HepG2 (cell line): ENCODE measurements around the gene ARHGAP4. TPM values are rescaled to one million over a fixed set of nuclear protein-coding genes. Genes with fewer than 3 reads are reported as not detected.

Experiments used
- ATAC-seq: fragments of 200-7000 bp; cut with Tn5 transposase; 3 replicates; pipeline ENCODE4 v1.9.1; 2020; ENCODE audit warnings: mild to moderate bottlenecking, moderate library complexity
- BruUV-seq: library from RNA; stranded (reverse); fragments of 400-500 nt; replicated peaks from 2 replicates; lab custom pipeline; 2021; lab: Mats Ljungman, UMichigan
- CTCF ChIA-PET: fragments of 300-600 bp; formaldehyde crosslinking; extraction: SDS; loops from one replicate; lab custom pipeline; 2021; ENCODE audit warnings: low total read pairs, inconsistent platforms, low intra/inter-chr PET ratio; lab: Yijun Ruan, JAX
- POLR2A ChIA-PET: fragments of 350-600 bp; sonication (Branson Sonifier 250); formaldehyde crosslinking; loops from one replicate; lab custom pipeline; 2020; ENCODE audit warnings: antibody characterized with exemption, inconsistent platforms; lab: Yijun Ruan, JAX
- DNase-seq: peaks from one replicate; pipeline ENCODE4 v3.0.0-alpha.2; 2015; ENCODE audit warnings: low spot score
- FAIRE-seq: peaks from 3 replicates; lab custom pipeline; 2011; peaks lifted over from hg19 to GRCh38; lab: Jason Lieb, UNC
- H2AFZ ChIP-seq: one replicate; pipeline ENCODE4 v1.6.1; 2011; ENCODE audit warnings: low read length, inconsistent platforms
- H3K27ac ChIP-seq: fragments of 300-600 bp; 3 replicates; pipeline ENCODE4 v1.8.0; 2011; ENCODE audit warnings: mixed run types, mild to moderate bottlenecking, mixed read lengths, low read length, inconsistent platforms; ENCODE audit not compliant: insufficient read depth; ENCODE audit errors: extremely low read length
- H3K27me3 ChIP-seq, 2 experiments: fragments of 200-600 bp in 1 of 2; 2 replicates in 1 of 2; 3 replicates in 1 of 2; pipeline versions ENCODE4 v1.6.0 to v1.8.0; 2011; ENCODE audit warnings: low read length in 2 of 2, mild to moderate bottlenecking in 2 of 2, moderate library complexity in 2 of 2, inconsistent platforms in 1 of 2; ENCODE audit not compliant: insufficient read depth in 2 of 2, control insufficient read depth in 1 of 2
- H3K36me3 ChIP-seq, 2 experiments: fragments of 200-600 bp in 1 of 2; replicated peaks in 1 of 2; 2 replicates in 1 of 2; 3 replicates in 1 of 2; pipeline versions ENCODE4 v1.5.1 to v1.8.0; 2011; ENCODE audit warnings: low read length in 2 of 2, inconsistent platforms in 1 of 2; ENCODE audit not compliant: insufficient read depth in 2 of 2, control insufficient read depth in 1 of 2
- H3K4me1 ChIP-seq: 2 replicates; pipeline ENCODE4 v1.5.1; 2012; ENCODE audit warnings: low read length, inconsistent platforms; ENCODE audit not compliant: insufficient read depth
- H3K4me2 ChIP-seq: 2 replicates; pipeline ENCODE4 v1.6.0; 2011; ENCODE audit warnings: low read depth, low read length, inconsistent platforms
- H3K4me3 ChIP-seq, 3 experiments: fragments of 200-600 bp in 1 of 3; sonication (generic), shearing (Covaris generic) in 1 of 3; replicated peaks in 1 of 3; 2 replicates each; pipeline ENCODE4 v1.5.1; 2011 to 2016; ENCODE audit warnings: low read length in 3 of 3, inconsistent platforms in 2 of 3, low read depth in 2 of 3, mild to moderate bottlenecking in 2 of 3, control low read depth in 1 of 3, mixed read lengths in 1 of 3; ENCODE audit not compliant: insufficient read depth in 1 of 3
- H3K79me2 ChIP-seq: one replicate; pipeline ENCODE4 v1.6.1; 2011; ENCODE audit warnings: low read length, inconsistent platforms; ENCODE audit not compliant: insufficient read depth
- H3K9ac ChIP-seq: 2 replicates; pipeline ENCODE4 v1.6.0; 2011; ENCODE audit warnings: mild to moderate bottlenecking, low read depth, low read length, inconsistent platforms; ENCODE audit not compliant: insufficient read depth
- H3K9me3 ChIP-seq: 2 replicates; pipeline ENCODE4 v1.5.1; 2012; ENCODE audit warnings: mild to moderate bottlenecking, low read length
- H4K20me1 ChIP-seq: 2 replicates; pipeline ENCODE4 v1.6.0; 2011; ENCODE audit warnings: inconsistent platforms, mild to moderate bottlenecking, low read length, moderate library complexity; ENCODE audit not compliant: insufficient read depth
- CAMTA2 ChIP-seq: sonication (generic); formaldehyde crosslinking; IDR thresholded peaks from 2 replicates; pipeline ENCODE4 v1.4.0; 2020; ENCODE audit warnings: mild to moderate bottlenecking, missing genetic modification reagents, borderline replicate concordance
- RAD21 ChIP-seq: fragments of 450-650 bp; formaldehyde crosslinking; IDR thresholded peaks from 2 replicates; pipeline ENCODE4 v1.5.0; 2020; ENCODE audit warnings: mild to moderate bottlenecking
- SOX6 ChIP-seq, 2 experiments: fragments of 450-650 bp in 1 of 2; sonication (generic) in 1 of 2; formaldehyde crosslinking in 1 of 2; IDR thresholded peaks; 2 replicates each; pipeline versions ENCODE4 v1.4.0 to v1.6.1; 2017 to 2020; ENCODE audit warnings: antibody characterized with exemption in 1 of 2, mild to moderate bottlenecking in 1 of 2, missing genetic modification reagents in 1 of 2
- TBX3 ChIP-seq: fragments of 450-650 bp; IDR thresholded peaks from 2 replicates; pipeline ENCODE4 v1.6.1; 2017; ENCODE audit warnings: antibody characterized with exemption, mild to moderate bottlenecking, inconsistent platforms, borderline replicate concordance
- WIZ ChIP-seq: sonication (generic); formaldehyde crosslinking; IDR thresholded peaks from 2 replicates; pipeline ENCODE4 v1.5.1; 2020; ENCODE audit warnings: mild to moderate bottlenecking, missing genetic modification reagents
- ZBTB1 ChIP-seq: sonication (generic); formaldehyde crosslinking; IDR thresholded peaks from 2 replicates; pipeline ENCODE4 v1.4.0; 2020; ENCODE audit warnings: missing genetic modification reagents, borderline replicate concordance
- ZFP90 ChIP-seq: sonication (generic); formaldehyde crosslinking; IDR thresholded peaks from 2 replicates; pipeline ENCODE4 v1.8.0; 2022; ENCODE audit warnings: missing genetic modification reagents, mild to moderate bottlenecking, inconsistent platforms, borderline replicate concordance
- ZMYM3 ChIP-seq: sonication (generic); formaldehyde crosslinking; IDR thresholded peaks from 2 replicates; pipeline ENCODE4 v1.5.1; 2020; ENCODE audit warnings: mild to moderate bottlenecking, missing genetic modification reagents
- ZNF282 ChIP-seq: fragments of 450-650 bp; IDR thresholded peaks from 2 replicates; pipeline ENCODE4 v1.6.1; 2018; ENCODE audit not compliant: partially characterized antibody
- ZNF335 ChIP-seq: sonication (generic); formaldehyde crosslinking; IDR thresholded peaks from 2 replicates; pipeline ENCODE4 v1.4.0; 2020; ENCODE audit warnings: missing genetic modification reagents
- ZNF431 ChIP-seq: sonication (generic); formaldehyde crosslinking; IDR thresholded peaks from 2 replicates; pipeline ENCODE4 v1.9.0; 2022; ENCODE audit warnings: missing genetic modification reagents, low read depth, mild to moderate bottlenecking, borderline replicate concordance
- ZNF891 ChIP-seq: sonication (generic); formaldehyde crosslinking; IDR thresholded peaks from 2 replicates; pipeline ENCODE4 v1.5.0; 2020; ENCODE audit warnings: mild to moderate bottlenecking, missing genetic modification reagents
- WGBS: methylation state at CpG from one replicate; pipeline ENCODE4 v1.1.6; 2017; ENCODE audit warnings: low lambda C conversion rate; 5-methylcytosine and 5-hydroxymethylcytosine counted together
- in situ Hi-C: cut with HindIII; loops from 2 replicates; pipeline ENCODE4 v1.10.0; 2017; ENCODE audit warnings: low pct_unique_long_range_greater_than_20kb; ENCODE audit not compliant: extremely low pct_ligation_motif_present
- intact Hi-C: fragments of 100-400 bp; cut with micrococcal nuclease; formaldehyde crosslinking; loops from one replicate; pipeline ENCODE4 v1.10.0; 2022; ENCODE audit not compliant: unreplicated experiment
- polyA plus RNA-seq, 8 experiments: library from polyadenylated mRNA; depleted of rRNA in 3 of 8; stranded (reverse) in 7 of 8; unstranded in 1 of 8; fragments of >200 nt; fragmentation: Illumina TruSeq in 4 of 8; extraction: Trizol in 4 of 8; gene quantifications; 2 replicates each; pipeline versions ENCODE4 v1.2.1 to v1.2.3, GENCODE V29; 2011 to 2016; ENCODE audit warnings: low read depth in 4 of 8, missing spikeins in 1 of 8, mixed read lengths in 1 of 8; ENCODE audit not compliant: insufficient read depth in 1 of 8
- total RNA-seq, 5 experiments: library from RNA; depleted of rRNA; stranded (reverse); fragments of >200 nt; fragmentation: Illumina TruSeq; extraction: Trizol; gene quantifications; 2 replicates each; pipeline ENCODE4 v1.2.3, GENCODE V29; 2016; ENCODE audit warnings: low read depth in 1 of 5
- TF ChIP-seq, protein P1 (sequence below): IDR thresholded peaks from 2 replicates; pipeline ENCODE4 v1.6.1; 2016; ENCODE audit warnings: missing compliant biosample characterization, missing genetic modification reagents, borderline replicate concordance
- TF ChIP-seq, protein P2 (sequence below): sonication (generic); formaldehyde crosslinking; IDR thresholded peaks from 2 replicates; pipeline ENCODE4 v1.8.1; 2022; ENCODE audit warnings: low read depth, mild to moderate bottlenecking, missing genetic modification reagents

ARHGAP4 gene
- total and polyA plus RNA-seq, 2 of the 13 experiments (the other 11 are each of a cell fraction or from before 2014, with no cell fraction given): 0.57 to 0.64 TPM

DNA sequence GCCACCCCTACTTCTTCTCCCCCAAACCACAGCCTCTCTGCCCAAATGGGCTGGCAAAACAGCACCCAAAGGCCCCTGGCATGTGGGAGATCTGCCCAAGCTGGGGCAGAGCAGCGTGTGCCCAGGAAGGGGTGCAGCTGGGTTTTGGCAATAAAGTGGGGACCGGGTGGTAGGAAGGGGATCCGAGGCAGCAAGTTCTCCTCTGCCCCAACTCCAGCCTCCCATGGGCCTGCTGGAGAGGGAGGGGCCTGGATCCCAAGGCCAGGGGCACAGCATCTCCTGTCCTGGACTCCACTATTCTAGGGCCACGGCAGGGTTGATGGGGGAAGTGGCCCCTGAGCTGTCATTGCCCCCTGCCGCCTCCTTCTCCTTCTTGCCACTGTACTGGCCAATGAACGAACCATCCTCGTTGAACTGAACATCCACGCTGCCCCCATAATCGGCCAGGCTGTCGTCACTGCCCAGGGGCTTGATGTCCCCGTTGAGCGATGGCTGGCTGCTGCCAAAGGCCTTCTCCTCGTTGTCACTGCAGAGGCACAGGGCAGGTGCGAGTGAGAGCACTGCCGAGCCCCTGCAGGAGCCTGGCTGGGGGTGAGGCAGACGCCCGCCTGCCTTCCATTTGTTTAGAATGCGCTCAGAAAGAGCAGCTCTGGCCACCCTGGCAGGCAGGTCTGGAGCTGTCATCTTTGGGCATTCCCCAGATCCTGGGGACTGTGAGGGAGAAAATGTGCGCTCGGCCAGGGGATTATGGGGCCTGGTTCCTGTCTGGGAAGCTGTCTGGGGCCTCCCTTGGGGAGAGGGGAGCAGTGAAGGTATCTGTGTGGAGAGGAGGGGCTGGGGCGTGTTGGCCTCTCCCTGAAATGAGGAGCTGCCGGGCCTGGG is 63.5 kb downstream of the ARHGAP4 start (continued):
- no peak for TF ChIP-seq SOX6 (IDR thresholded peaks at IDR 0.05)
- TF ChIP-seq SOX6 (CRISPR knock-in tag; IDR thresholded peaks at IDR 0.05): no peak

DNA sequence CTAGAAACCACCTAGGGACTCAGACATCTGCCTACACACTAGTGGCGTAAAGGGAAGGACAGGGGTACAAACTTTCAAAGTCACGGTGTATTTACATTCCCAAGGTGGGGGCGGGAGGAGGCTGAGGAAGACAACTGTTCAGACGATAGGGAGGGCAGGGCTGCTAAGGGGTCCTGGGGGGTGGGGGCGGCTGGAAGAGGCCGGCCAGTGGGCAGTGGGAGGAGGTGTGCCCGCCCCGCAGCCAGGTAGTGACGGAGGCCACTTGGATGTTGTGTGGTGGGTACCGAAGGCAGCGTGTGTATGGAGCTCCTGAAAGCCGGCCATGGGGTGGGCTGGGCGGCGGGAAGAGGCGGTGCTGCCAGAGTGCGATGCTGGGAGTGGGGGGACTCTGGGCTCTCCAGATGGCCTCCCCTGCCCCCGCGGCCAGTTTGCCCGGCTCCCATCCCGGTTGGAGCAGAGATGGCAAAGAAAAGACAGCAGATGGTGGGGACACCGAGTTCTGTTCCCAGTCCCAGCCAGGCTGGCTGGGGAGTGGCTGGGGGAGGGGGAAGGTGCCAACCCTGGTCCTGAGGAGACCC is 64.2 kb downstream of the ARHGAP4 start:
- Histone ChIP-seq H3K27me3 (no peaks in the 10 kb centered on the region; a peak in 1 of 5 replicates), H3K36me3 (no peaks in the 10 kb centered on the region), H3K4me2 (no peak overlapping the region), H3K4me3 (no peak overlapping the region), H4K20me1 (no peaks in the 10 kb centered on the region), H3K27ac (no peak overlapping the region), H3K9me3 (no peaks in the 10 kb centered on the region), H3K79me2 (no peaks in the 10 kb centered on the region), H3K9ac (no peak overlapping the region), H3K4me1 (no peaks in the 10 kb centered on the region), H2AFZ (no peak overlapping the region)
- DNase-seq (no peak), ATAC-seq (no peak), FAIRE-seq (no peak)
- in situ Hi-C loops (no loop called here), intact Hi-C loops (no loop called here)
- BruUV-seq: no TSS peak
- WGBS: 48% methylated on average over 4 of the region's 21 CpGs
- TF ChIP-seq WIZ (no peak), ZBTB1 (no peak), RAD21 (no peak), TBX3 (no peak), ZNF282 (no peak), ZNF335 (no peak), ZFP90 (CRISPR knock-in tag) (no peak), ZMYM3 (CRISPR knock-in tag) (no peak), ZNF891 (CRISPR knock-in tag) (no peak), ZNF431 (CRISPR knock-in tag) (no peak), CAMTA2 (no peak)
- TF ChIP-seq, protein P1, sequence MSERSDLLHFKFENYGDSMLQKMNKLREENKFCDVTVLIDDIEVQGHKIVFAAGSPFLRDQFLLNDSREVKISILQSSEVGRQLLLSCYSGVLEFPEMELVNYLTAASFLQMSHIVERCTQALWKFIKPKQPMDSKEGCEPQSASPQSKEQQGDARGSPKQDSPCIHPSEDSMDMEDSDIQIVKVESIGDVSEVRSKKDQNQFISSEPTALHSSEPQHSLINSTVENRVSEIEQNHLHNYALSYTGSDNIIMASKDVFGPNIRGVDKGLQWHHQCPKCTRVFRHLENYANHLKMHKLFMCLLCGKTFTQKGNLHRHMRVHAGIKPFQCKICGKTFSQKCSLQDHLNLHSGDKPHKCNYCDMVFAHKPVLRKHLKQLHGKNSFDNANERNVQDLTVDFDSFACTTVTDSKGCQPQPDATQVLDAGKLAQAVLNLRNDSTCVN: no peak
- TF ChIP-seq, protein P2, sequence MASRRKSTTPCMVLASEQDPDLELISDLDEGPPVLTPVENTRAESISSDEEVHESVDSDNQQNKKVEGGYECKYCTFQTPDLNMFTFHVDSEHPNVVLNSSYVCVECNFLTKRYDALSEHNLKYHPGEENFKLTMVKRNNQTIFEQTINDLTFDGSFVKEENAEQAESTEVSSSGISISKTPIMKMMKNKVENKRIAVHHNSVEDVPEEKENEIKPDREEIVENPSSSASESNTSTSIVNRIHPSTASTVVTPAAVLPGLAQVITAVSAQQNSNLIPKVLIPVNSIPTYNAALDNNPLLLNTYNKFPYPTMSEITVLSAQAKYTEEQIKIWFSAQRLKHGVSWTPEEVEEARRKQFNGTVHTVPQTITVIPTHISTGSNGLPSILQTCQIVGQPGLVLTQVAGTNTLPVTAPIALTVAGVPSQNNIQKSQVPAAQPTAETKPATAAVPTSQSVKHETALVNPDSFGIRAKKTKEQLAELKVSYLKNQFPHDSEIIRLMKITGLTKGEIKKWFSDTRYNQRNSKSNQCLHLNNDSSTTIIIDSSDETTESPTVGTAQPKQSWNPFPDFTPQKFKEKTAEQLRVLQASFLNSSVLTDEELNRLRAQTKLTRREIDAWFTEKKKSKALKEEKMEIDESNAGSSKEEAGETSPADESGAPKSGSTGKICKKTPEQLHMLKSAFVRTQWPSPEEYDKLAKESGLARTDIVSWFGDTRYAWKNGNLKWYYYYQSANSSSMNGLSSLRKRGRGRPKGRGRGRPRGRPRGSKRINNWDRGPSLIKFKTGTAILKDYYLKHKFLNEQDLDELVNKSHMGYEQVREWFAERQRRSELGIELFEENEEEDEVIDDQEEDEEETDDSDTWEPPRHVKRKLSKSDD (CRISPR knock-in tag): no peak
- CTCF ChIA-PET: no interaction called here
- POLR2A ChIA-PET: no interaction called here
